ENCODE data around the gene SPACA7.

Gene SPACA7

DNA sequence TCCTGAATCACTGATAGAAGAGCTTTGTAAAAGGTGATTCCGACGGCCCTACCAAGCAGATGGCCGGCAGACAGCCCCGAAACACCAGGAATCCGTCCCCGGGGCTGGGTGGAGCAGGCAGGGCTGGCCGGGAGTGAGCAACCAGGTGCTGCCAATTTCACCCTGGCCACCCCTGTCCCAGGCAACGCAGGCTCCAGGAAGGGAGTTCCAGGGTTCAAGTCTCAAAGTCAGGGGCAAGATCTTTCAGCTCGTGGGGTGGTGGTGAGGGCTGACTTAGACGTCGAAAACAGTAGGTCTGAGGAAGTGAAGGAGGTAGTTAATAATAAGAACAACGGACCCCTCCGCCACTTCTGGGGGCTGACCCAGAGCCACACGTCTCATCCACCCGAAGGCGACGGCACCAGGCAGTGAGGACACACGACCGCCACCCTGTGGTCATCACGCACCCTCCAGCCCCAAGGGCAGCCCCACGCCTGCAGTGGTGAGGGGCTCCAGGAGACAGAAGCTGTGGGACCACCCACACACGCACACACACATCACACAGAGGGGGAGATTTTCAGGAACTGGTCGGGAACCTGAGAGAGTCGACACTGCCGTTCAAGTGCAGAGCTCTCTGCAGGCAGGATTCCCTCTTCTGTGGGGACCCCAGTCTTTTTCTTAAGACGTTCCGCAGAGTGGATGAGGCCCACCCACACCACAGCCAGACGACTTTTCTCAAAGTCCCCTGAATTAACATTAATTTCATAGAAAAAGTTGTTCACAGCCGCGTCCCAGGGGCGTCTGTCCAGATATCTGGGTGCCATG lies 67.2 kb downstream of the SPACA7 start:
- H3K4me3 ChIP-seq (ENCODE audit: low read depth, low read length) = no peak overlapping the region
- TF ChIP-seq, protein P1, sequence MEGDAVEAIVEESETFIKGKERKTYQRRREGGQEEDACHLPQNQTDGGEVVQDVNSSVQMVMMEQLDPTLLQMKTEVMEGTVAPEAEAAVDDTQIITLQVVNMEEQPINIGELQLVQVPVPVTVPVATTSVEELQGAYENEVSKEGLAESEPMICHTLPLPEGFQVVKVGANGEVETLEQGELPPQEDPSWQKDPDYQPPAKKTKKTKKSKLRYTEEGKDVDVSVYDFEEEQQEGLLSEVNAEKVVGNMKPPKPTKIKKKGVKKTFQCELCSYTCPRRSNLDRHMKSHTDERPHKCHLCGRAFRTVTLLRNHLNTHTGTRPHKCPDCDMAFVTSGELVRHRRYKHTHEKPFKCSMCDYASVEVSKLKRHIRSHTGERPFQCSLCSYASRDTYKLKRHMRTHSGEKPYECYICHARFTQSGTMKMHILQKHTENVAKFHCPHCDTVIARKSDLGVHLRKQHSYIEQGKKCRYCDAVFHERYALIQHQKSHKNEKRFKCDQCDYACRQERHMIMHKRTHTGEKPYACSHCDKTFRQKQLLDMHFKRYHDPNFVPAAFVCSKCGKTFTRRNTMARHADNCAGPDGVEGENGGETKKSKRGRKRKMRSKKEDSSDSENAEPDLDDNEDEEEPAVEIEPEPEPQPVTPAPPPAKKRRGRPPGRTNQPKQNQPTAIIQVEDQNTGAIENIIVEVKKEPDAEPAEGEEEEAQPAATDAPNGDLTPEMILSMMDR (IDR thresholded peaks at IDR 0.05; ENCODE audit: insufficient read depth, low read depth, low read length, missing control alignments) = peak; percentile 32
- DNase-seq (ENCODE audit: low read depth) = no peak

DNA sequence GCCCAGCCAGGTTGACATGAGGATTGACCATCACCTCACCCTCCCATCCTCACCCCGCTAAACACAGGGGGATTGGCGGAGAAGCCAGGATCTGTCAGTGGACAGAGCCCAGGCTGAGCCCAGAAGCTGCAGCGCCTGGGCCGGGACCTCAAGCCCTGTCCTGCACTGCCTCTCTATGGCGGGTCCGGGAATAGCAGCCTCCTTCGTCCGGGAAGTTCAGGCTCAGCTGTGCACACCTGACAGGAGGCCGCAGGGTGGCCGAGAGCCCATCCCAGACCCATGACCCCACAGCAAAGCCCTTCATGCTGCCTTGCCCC lies 67.8 kb downstream of the SPACA7 start:
- TF ChIP-seq, protein P1 (IDR thresholded peaks at IDR 0.05; ENCODE audit: insufficient read depth, low read depth, low read length, missing control alignments) = peak; percentile 91
- no peak overlapping the region for H3K4me3 ChIP-seq (ENCODE audit: low read depth, low read length)
- peak; percentile 51 for DNase-seq (ENCODE audit: low read depth)

DNA sequence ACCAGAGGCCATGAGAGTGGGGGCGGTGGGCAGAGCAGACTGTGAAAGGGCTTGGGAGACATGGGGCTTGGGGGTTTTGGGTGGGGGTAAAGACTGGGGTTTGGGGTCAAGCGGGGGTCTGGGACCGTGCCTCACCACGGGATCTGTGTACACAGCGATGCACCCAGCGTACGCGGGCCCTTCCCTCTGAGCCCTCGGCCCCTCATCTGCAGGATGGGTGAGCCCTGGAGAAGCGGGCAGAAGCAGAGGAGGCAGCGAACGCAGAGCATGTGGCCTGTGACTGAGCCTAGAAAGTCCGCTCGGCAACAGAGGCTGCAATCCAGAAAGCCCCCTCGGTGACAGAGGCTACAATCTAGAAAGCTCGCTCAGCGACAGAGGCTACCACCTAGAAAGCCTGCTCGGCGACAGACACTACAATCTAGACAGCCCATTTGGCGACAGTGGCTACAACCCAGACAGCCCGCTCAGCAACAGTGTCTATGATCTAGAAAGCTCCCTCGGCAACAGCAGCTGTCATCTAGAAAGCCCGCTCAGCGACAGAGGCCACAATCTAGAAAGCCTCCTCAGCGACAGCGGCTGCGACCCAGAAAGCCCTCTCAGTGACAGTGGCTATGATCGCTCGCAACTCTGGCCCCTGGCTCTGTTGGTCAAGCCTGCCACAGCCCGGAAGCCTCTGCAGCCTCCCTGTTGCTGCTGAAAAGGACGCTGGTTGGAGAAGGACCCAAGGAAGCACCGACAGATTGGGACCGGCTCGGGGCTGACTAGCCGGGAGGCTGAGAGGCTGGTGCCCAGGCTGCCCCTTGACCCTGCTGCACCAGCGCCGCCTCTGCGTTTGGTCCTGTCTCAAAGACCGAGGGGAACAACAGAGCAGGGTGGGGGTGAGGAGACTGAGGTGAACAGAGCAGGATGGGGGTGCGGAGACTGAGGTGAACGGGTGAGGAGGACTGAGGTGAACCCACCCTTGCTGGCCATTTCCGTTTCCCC lies 68.6 kb downstream of the SPACA7 start:
- no peak overlapping the region for H3K4me3 ChIP-seq (ENCODE audit: low read depth, low read length)
- TF ChIP-seq, protein P1 (IDR thresholded peaks at IDR 0.05; ENCODE audit: insufficient read depth, low read depth, low read length, missing control alignments) = no peak
- DNase-seq (ENCODE audit: low read depth) = no peak

DNA sequence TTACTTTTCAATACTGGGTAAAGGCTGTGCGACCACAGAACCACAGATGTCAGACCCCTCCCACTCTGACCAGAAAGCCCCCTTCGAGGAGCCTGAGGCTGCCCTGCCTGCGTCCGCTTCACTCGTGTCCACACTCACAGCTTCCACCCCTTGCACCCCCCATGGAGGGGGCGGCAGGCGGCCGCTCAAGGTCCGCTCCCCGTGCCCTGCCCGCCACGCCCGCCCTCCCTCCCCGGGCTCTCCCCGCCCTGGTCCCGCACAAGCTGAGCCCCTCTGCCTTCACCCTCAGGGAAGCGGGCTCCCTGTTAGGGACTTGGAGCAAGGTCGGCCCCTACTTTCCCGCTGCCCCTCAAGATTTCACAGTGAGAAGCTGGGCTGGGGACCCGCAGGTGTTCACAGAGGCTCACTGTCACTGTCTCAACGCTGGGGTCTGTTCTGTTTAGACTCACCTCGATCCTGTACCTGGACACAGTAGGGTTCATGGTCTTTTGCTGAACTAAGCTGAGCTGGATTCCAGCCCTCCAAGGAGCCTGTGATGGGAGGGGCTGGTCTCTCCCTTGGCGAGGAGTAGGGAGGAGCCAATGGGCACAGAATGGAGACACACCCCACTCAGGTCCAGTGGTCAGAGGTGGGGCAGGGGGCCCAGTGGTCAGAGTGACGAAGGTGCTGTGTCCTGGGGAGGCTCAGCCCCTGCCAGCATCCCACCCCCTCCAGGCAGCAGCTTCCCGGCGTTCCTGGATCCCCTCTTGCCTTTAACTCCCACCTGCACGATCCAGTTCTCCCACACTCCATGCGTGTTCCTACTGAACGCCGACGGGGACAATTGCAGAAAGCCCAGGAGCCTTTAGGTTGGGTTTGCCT lies 69.5 kb downstream of the SPACA7 start:
- no peak for DNase-seq (ENCODE audit: low read depth)
- TF ChIP-seq, protein P1 (IDR thresholded peaks at IDR 0.05; ENCODE audit: insufficient read depth, low read depth, low read length, missing control alignments) = no peak
- H3K4me3 ChIP-seq (ENCODE audit: low read depth, low read length) = no peak overlapping the region

DNA sequence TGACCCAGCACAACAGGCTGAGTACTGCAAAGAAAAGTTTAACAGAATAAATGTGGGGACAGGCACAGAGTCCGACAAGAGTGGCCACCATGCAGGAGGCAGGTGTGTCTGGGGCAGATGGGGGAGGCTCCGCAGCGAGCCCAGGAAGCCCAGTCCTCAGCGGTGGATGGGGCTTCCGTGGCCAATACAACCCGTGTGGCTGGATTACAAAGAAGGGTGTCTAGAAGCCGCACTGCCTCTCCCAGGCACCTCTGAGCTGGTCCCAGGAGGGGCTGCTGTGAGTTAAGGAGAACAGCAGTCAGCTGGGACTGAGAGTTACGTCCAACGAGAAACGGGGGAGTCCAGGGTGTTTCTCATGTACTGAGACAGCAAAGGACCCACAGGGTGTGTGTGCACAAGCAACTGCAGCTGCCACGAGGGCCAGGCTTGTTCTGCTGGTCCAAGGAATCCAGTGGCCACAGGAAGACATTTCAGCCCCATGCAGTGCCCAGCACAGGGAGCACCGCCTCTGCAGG lies 70.2 kb downstream of the SPACA7 start:
- TF ChIP-seq, protein P1 (IDR thresholded peaks at IDR 0.05; ENCODE audit: insufficient read depth, low read depth, low read length, missing control alignments) = no peak
- no peak overlapping the region for H3K4me3 ChIP-seq (ENCODE audit: low read depth, low read length)
- no peak for DNase-seq (ENCODE audit: low read depth)

DNA sequence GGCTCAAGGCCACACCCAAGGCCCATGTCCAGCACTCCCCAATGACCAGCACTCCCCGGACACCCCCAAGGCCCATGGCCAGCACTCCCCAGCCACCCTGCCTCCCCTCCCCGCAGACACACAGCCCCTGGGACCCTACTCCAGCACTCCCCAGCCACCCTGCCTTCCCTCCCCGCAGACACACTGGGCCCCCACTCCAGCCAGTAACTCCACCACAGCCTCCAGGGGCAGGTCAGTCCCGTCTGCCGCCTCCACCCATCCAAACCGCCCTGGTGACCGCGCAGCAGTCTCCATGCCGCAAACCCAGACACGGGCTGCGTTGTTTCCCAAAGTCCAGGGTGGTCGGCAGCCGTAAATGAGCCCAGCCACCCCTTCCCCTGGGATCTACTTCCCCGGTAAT lies 70.7 kb downstream of the SPACA7 start:
- H3K4me3 ChIP-seq (ENCODE audit: low read depth, low read length) = no peak overlapping the region
- TF ChIP-seq, protein P1 (IDR thresholded peaks at IDR 0.05; ENCODE audit: insufficient read depth, low read depth, low read length, missing control alignments) = no peak
- DNase-seq (ENCODE audit: low read depth) = no peak
